K562 (cell line): ENCODE measurements around the gene ZNRF1. TPM values are rescaled to one million over a fixed set of nuclear protein-coding genes. Genes with fewer than 3 reads are reported as not detected.
A peak's percentile ranks its signal among the peaks of the same experiment; 100 is the strongest.

Experiments used
- ATAC-seq: fragments of 200-7000 bp; cut with Tn5 transposase; 3 replicates; pipeline ENCODE4 v1.9.1; 2020; ENCODE audit warnings: moderate library complexity
- BruUV-seq: library from RNA; stranded (reverse); fragments of 400-500 nt; replicated peaks from 2 replicates; lab custom pipeline; 2021; lab: Mats Ljungman, UMichigan
- CTCF ChIA-PET: fragments of 300-600 bp; formaldehyde crosslinking; extraction: SDS; loops from one replicate; lab custom pipeline; 2021; ENCODE audit warnings: low intra/inter-chr PET ratio; lab: Yijun Ruan, JAX
- POLR2A ChIA-PET: fragments of 300-600, 350-650 bp; sonication (Branson Sonifier 250); formaldehyde crosslinking; extraction: SDS; loops from one replicate; lab custom pipeline; 2021; ENCODE audit warnings: antibody characterized with exemption, inconsistent platforms; lab: Yijun Ruan, JAX
- DNase-seq, 4 experiments: peaks; one replicate each; pipeline versions ENCODE4 v3.0.0 to v3.0.0-alpha.2; 2011 to 2018; ENCODE audit warnings: low spot score in 3 of 4, mixed read lengths in 3 of 4; ENCODE audit errors: extremely low read depth in 1 of 4
- FAIRE-seq: peaks from 2 replicates; lab custom pipeline; 2011; peaks lifted over from hg19 to GRCh38; lab: Jason Lieb, UNC
- H2AFZ ChIP-seq: 2 replicates; pipeline ENCODE4 v1.6.0; 2011; ENCODE audit warnings: low read depth, low read length, control low read depth, inconsistent platforms
- H3K27ac ChIP-seq: fragments of 200-600 bp; 3 replicates; pipeline ENCODE4 v1.8.0; 2011; ENCODE audit warnings: low read depth, mild to moderate bottlenecking, control low read depth, inconsistent platforms, low read length, moderate library complexity, mixed read lengths; ENCODE audit errors: extremely low read depth
- H3K27me3 ChIP-seq, 2 experiments: fragments of 300-600 bp in 1 of 2; 2 replicates in 1 of 2; 3 replicates in 1 of 2; pipeline versions ENCODE4 v1.6.0 to v1.8.0; 2011; ENCODE audit warnings: inconsistent platforms in 2 of 2, low read length in 2 of 2, mild to moderate bottlenecking in 1 of 2, mixed read lengths in 1 of 2, moderate library complexity in 1 of 2; ENCODE audit not compliant: control insufficient read depth in 2 of 2, insufficient read depth in 2 of 2
- H3K36me3 ChIP-seq: fragments of 300-600 bp; 3 replicates; pipeline ENCODE4 v1.8.0; 2011; ENCODE audit warnings: mild to moderate bottlenecking, low read length, inconsistent platforms; ENCODE audit not compliant: control insufficient read depth, insufficient read depth
- H3K4me1 ChIP-seq, 2 experiments: fragments of 200-600 bp in 1 of 2; replicated peaks in 1 of 2; 2 replicates in 1 of 2; 3 replicates in 1 of 2; pipeline versions ENCODE4 v1.5.1 to v1.8.0; 2011; ENCODE audit warnings: inconsistent platforms in 2 of 2, low read length in 2 of 2, mild to moderate bottlenecking in 1 of 2, mixed read lengths in 1 of 2, moderate library complexity in 1 of 2; ENCODE audit not compliant: control insufficient read depth in 2 of 2, insufficient read depth in 2 of 2
- H3K4me2 ChIP-seq: 2 replicates; pipeline ENCODE4 v1.6.1; 2011; ENCODE audit warnings: low read length, control low read depth, inconsistent platforms, mixed read lengths; ENCODE audit not compliant: insufficient read depth
- H3K4me3 ChIP-seq: fragments of 200-600 bp; sonication (generic), shearing (Covaris generic); 2 replicates; pipeline ENCODE4 v1.5.1; 2016; ENCODE audit warnings: control low read depth, inconsistent platforms
- H3K79me2 ChIP-seq: fragments of 200-600 bp; 3 replicates; pipeline ENCODE4 v1.8.0; 2011; ENCODE audit warnings: low read length, inconsistent platforms; ENCODE audit not compliant: control insufficient read depth, insufficient read depth
- H3K9ac ChIP-seq, 2 experiments: 2 replicates each; pipeline versions ENCODE4 v1.6.0 to v1.6.1; 2011; ENCODE audit warnings: low read depth in 2 of 2, low read length in 2 of 2, control low read depth in 1 of 2, inconsistent platforms in 1 of 2, mild to moderate bottlenecking in 1 of 2, mixed read lengths in 1 of 2; ENCODE audit not compliant: insufficient read depth in 1 of 2
- H3K9me1 ChIP-seq: one replicate; pipeline ENCODE4 v1.6.0; 2011; ENCODE audit warnings: inconsistent platforms, mild to moderate bottlenecking, low read length, moderate library complexity; ENCODE audit not compliant: control insufficient read depth, insufficient read depth
- H3K9me3 ChIP-seq: replicated peaks from 2 replicates; pipeline ENCODE4 v1.5.1; 2011; ENCODE audit warnings: low read depth, low read length, inconsistent platforms; ENCODE audit not compliant: control insufficient read depth, insufficient read depth
- H4K20me1 ChIP-seq: replicated peaks from 2 replicates; pipeline ENCODE4 v1.6.1; 2011; ENCODE audit warnings: low read length, inconsistent platforms, mixed read lengths; ENCODE audit not compliant: control insufficient read depth, insufficient read depth
- ATF7 ChIP-seq: fragments of 450-650 bp; IDR thresholded peaks from 2 replicates; pipeline ENCODE4 v1.7.1; 2014; ENCODE audit warnings: mild to moderate bottlenecking, moderate library complexity
- KDM1A ChIP-seq, 2 experiments: fragments of 450-650 bp; IDR thresholded peaks; 2 replicates each; pipeline ENCODE4 v1.6.1; 2016; ENCODE audit warnings: mild to moderate bottlenecking in 2 of 2
- RBBP5 ChIP-seq: fragments of 200-600 bp; sonication (generic); IDR thresholded peaks from 2 replicates; pipeline ENCODE4 v1.6.1; 2012; ENCODE audit warnings: borderline replicate concordance, mild to moderate bottlenecking, low read length, control low read depth, inconsistent platforms; ENCODE audit not compliant: insufficient read depth, poor library complexity, severe bottlenecking
- ZC3H4 ChIP-seq: sonication (generic); formaldehyde crosslinking; IDR thresholded peaks from 2 replicates; pipeline ENCODE4 v1.9.0; 2021; ENCODE audit warnings: missing genetic modification reagents, borderline replicate concordance
- WGBS: fragments of 100-300 bp; shearing (Covaris generic); methylation state at CpG from one replicate; pipeline ENCODE4 v1.1.6; 2016; ENCODE audit warnings: low coverage, mixed read lengths; ENCODE audit not compliant: insufficient coverage; ENCODE audit errors: missing lambda C conversion rate; 5-methylcytosine and 5-hydroxymethylcytosine counted together
- in situ Hi-C: fragments of 300-500 bp; cut with MboI; formaldehyde crosslinking; loops from 4 replicates; pipeline ENCODE4 v1.15.0; 2018; ENCODE audit warnings: inconsistent platforms, mixed read lengths
- intact Hi-C: fragments of 100-400 bp; cut with micrococcal nuclease; formaldehyde crosslinking; loops from 2 replicates; pipeline ENCODE4 v1.14.2; 2022
- polyA plus RNA-seq, 8 experiments: library from polyadenylated mRNA; depleted of rRNA in 4 of 8; stranded (reverse) in 5 of 8; unstranded in 3 of 8; fragments of >200 nt; fragmentation: Nextera tagmentation in 2 of 8; fragmentation: Illumina TruSeq in 1 of 8; extraction: Ambion mirVana in 2 of 8; extraction: Trizol in 1 of 8; gene quantifications; 2 replicates each; pipeline versions ENCODE4 v1.2.1 to v1.2.3, GENCODE V29; 2011 to 2014; ENCODE audit warnings: inconsistent platforms in 1 of 8, missing spikeins in 1 of 8
- total RNA-seq, 7 experiments: library from RNA; depleted of rRNA in 6 of 7; stranded (reverse); fragments of >200 nt in 6 of 7; fragmentation: Illumina TruSeq in 2 of 7; extraction: Trizol in 2 of 7; gene quantifications; 2 replicates each; pipeline versions ENCODE4 v1.2.1 to v1.2.3, GENCODE V29; 2011 to 2021; ENCODE audit warnings: low replicate concordance in 1 of 7

Gene ZNRF1
- total and polyA plus RNA-seq, 9 of the 15 experiments (the other 6 are each of a cell fraction or from before 2014, with no cell fraction given), result 9.5 to 37.7 (median 20.0) TPM

DNA sequence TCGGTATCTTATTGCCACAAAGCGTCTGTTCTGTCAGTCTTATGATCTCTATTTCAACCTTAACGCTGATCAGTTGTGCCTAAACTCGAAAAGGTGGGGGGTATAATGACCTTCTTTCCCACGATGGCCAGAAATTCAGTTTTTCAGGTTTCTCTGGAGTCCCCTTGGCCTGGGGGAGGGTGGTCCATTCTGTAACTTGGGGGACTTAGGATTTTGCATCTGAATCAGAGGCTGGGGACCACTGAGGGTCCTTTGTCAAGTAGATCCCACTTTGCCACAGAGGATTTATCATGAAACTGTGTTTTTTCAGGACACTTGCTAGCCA lies 7.6 kb upstream of the ZNRF1 start:
- no peak for ATAC-seq
- Histone ChIP-seq H3K79me2 (no peaks in the 10 kb centered on the region), H3K9me1 (no peaks in the 10 kb centered on the region), H3K27me3 (no peaks in the 10 kb centered on the region), H3K4me2 (peak overlapping the region; percentile 55; the same call in 1 of the 2 replicates), H3K9ac (peak overlapping the region in 1 of 2 experiments; percentile 42; a peak in 2 of 4 replicates), H3K9me3 (no peaks in the 10 kb centered on the region), H3K4me1 (peaks cover 37 to 39% of the 10 kb centered on the region in 2 experiments), H3K36me3 (no peaks in the 10 kb centered on the region), H4K20me1 (no peaks in the 10 kb centered on the region), H3K4me3 (no peak overlapping the region), H3K27ac (peak overlapping the region; percentile 44), H2AFZ (peak overlapping the region; percentile 22; the same call in 1 of the 2 replicates)
- intact Hi-C loops (no loop called here), in situ Hi-C loops (loop anchor here (5.0 kb wide), 1 partner anchor 116 kb away; no protein-coding TSS in a partner anchor)
- no peak for FAIRE-seq
- BruUV-seq, result no TSS peak
- TF ChIP-seq ZC3H4 (CRISPR knock-in tag) (no peak), KDM1A (IDR thresholded peaks at IDR 0.05) (0 out of 4 replicates have a peak, but pooled peaks of 1 of the 2 experiments have one; percentile 8), ATF7 (no peak), RBBP5 (peak; percentile 36)
- WGBS, result 32% methylated on average over 5 of the region's 5 CpGs
- ChIA-PET CTCF (no interaction called here), POLR2A (interaction anchor here (1.2 kb wide), 1 partner anchor 14 kb away, joined by 4 read pairs; no protein-coding TSS in a partner anchor)
- DNase-seq, result no peak
